Activated CD4-positive, CD25-positive, alpha-beta regulatory T cell treated with anti-CD3 and anti-CD28 coated beads, Interleukin-2, amount 50 U/mL, for 16 hours (primary cell): ENCODE results near the gene PDGFRB.

Experiments used
- DNase-seq: peaks from one replicate; pipeline ENCODE4 v3.0.0-alpha.2; 2020; ENCODE audit warnings: low read depth, low spot score

The PDGFRB gene

DNA sequence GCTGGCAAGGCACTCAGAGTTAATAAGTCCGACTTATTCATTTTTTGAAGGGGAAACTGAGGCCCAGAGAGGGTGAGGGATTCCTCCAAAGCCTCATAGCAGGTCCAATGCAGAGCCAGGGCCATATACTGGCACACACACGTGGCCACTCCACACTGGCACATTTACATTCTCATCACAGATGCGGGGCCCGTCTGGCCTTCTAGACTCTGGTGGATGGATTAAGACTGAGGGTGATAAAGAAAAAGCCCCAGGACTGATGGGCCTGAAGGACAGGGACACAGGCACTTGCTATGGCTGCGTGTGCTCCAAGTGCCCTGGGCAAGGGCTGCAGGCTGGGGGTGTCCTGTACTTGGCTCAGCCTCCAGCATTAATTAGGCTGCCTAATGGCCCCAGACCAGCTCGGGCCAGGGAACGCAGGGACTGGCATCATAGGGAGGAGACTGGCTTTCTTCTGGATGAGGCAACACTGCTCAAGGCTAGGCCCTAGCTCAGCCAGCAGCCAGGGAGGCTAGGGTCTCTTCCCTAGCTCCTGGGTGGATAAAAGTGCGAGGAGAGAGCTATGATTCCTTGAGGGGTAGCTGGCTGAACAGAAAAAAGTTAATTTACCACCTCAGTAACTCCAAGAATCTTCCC is 40.8 kb downstream of the PDGFRB start:
- DNase-seq: no peak

DNA sequence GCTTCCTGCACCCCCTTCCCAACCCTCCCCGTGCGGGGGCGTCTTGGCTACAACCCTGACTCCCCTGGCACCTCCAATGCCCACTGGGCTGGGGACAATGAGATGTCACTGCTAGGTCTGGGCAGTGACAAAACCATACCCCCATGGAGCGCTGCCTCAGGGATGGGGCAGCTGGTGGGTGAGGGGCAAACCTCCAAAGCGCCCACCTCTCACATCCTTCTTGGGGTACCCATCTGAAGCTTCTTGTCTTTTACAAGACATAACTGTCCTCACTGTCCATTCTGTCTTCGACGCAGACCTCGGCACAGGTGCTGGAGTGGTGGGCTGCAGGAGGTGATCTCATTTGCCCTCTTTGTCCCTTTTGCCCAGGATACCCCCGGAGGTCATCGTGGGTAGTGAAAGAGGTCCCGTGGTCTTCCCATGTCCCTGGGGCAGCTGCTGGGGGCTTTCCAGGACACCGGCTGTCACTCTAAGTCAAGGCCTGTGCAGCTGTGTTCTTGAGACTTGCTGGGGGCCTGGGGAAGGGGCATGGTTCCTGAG is 41.5 kb downstream of the PDGFRB start:
- no peak for DNase-seq

DNA sequence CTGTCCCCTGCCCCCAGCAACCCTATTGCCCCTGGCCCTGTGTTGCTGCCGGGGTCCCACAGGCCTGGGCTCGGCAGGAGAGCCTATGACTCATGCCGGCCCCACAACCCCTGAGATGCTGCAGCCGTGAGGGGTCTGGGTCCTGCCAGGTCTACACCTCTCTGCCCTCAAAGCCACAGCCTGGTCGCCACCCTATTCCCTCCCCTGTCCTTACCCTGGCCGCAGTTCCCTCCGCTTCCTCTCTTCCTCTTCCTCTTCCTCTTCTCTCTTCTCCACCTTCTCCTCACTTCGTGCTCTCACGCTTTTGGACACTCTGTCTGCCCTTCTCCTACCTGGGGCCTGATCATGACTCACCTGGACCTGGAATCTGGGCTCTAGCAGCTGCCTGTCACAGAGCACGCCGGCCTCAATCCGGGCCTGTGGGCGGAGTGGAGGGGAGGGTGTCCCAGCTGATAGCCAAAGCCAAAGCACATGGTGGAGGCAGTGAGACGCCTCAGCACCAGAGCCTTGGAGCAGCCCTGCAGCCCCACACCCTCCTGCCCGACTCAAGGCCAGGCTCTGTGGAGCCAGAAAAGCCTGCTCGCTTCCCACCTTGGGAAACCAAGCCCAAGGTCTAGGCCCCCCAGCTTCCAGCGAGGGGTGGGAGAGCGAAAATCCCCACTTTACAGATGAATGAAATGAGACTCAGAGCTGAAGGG is 42.4 kb downstream of the PDGFRB start:
- no peak for DNase-seq

GRCh38 chr5:150112201-150113046 is 43.2 kb downstream of the PDGFRB start:
- no peak for DNase-seq

- no peak for DNase-seq
Observed at GRCh38 chr5:150111122-150111521, 44.5 kb downstream of the PDGFRB start.

DNA sequence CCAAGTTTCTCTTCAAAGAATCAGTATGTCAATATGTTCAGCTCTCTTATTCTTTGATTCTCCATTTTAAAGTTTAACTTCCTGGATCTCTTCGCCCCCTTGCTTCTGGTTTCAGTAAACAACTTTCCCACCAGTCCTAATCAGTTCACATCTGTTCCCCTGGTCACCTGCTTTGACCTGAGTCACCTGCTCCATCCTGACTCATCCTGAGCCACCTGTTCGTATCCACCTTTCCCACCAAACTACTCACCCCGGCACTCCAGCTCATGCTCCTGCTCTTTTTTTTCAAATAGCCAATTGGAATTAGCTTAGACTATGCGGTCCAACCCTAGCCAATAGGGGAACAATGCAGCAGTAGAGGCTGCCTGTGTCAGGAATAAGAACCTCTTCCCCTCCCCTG is 45.7 kb downstream of the PDGFRB start:
- no peak for DNase-seq

DNA sequence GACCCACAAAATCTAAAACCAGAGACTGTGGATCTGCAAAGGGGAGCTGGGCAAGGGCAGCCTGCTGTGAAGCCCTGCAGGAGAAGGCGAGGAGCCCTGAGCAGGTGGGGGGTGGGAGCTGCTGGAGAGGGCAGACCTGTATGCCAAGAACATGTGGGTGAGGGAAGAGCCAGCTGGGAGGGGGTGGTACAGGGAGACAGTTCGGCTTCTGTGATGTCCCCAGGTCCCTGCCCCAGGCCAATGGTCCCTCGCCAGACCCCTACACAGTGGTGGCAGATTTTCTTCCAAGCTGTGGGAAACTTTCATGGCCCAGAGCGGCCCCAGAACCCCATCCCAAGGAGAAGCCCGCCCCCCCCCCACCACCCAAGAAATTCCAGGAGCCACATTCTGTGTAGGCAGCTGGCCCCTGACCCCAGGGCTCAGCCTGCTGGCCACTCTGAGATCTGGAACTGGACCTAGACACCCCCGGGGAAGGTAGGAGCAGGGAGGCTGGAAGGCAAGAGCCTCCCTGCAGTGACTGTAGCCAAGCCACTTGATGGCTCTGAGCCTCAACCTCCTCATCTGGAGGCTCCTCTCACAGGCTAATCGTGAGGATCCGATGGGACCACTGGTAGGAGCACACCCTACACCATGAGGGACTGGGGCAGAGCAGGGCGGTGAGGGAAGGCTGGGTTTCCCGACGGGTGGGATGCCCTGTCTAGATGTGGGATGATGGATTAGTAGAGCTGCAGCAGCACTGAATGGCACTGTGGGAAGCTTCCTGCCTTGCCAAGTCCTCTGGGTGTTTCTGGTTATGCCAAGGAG is 46.7 kb downstream of the PDGFRB start:
- DNase-seq: no peak

DNA sequence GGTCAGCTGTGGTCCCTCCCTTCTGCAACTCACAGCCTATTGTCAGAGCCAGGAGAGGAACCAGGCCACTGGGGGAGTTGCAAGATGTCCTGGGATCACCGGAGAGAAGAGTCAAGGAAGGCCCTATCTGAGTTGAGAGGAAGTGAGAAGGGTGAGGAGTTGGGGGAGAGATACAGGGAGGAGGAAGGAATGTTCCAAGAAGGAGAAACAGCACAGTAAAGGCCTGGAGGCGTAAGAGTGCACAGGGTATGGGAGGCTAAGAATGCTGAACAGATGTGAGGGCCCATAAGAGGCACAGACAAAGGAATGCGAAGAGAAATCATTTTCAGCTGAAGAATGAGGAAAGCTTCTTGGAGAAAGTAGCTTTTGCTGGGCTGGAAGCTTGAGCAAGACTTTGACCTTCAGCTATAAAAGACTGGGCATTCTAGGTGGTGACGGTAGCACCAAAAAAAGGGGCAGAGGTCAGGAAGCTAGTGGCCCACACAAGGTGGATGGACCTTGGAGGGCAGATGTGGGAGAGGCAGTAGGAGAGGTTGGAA is 47.7 kb downstream of the PDGFRB start:
- no peak for DNase-seq

DNA sequence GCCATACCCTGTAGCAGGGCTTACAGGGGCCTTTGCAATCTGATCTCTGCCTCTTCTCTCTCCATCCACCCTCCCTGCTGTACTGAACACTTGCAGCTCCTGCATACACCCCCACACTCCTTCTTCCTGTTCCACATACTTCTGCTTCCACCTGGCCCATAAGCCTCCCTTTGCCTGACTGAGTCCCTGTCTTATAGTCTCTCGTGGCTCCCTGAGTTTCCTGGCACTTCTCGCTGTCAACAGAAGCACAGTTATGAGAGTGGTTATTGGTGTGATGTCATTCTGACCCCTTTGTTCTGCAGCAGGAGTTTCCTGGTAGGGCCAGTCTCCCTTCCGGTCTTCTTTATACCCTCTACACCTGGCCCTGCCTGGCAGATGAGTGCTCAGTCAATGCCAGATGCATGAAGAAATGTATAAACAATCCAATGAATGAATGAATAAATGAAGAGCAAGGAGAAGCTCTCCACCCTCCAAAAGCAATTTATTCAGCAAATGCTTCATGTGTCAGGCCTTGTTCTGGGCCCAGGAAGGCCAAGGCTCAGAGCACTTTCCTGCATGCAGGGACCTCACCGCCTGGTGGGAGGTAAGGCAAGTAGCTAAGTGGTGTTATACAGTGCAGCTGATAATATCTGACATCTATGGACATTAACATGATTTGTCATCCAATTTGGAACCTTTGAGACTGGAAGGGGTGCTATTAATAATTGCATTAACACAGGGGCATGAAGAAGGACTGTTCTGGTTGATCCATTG is 48.8 kb downstream of the PDGFRB start:
- no peak for DNase-seq

GRCh38 chr5:150105928-150106615 is 49.6 kb downstream of the PDGFRB start:
- DNase-seq: no peak

- DNase-seq: no peak
Observed at GRCh38 chr5:150104550-150104870, 51.1 kb downstream of the PDGFRB start.

DNA sequence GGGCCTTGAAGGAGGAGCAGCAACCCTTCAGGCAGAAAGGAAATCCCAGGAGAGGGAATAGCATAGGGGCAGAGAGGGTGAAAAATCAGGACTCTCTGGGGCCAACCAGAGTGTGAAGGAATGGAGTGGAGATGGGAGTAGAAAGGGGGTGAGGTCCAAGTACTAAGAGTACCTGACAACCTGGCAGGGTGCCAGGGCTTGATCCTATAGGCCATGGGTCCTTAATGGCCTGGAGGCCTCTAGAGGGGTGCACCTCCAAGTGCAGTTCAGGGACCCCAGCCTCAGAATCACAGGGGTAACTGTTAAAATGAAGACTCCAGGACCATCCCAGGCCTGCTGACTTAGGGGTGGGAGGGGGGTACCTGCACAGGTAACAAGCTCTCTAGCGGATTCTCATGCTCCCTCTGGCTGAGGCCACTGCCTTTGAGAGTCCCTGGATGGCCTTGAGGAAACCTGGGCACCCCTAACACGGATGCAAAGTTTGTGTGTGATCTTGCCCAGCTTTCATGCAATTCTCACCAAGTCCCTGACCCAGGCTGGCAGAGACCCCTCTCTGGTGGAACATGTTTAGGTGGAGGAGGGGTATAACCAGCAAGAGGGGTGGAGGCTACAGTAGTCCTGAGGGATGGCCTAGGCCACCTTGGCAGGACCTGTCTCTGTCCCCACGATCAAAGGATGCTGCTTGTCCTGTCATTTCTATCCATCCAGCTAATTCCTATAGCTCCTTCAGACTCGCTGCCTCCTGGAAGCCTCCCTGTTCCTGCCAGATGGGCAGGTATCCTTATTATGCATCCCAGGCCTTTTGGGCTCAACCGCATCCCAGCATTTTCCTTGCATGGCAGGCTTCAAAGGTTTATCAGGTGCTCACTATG is 51.7 kb downstream of the PDGFRB start:
- no peak for DNase-seq

GRCh38 chr5:150101023-150101422 is 54.6 kb downstream of the PDGFRB start:
- no peak for DNase-seq

- no peak for DNase-seq
Observed at GRCh38 chr5:150097152-150097551, 58.5 kb downstream of the PDGFRB start.

DNA sequence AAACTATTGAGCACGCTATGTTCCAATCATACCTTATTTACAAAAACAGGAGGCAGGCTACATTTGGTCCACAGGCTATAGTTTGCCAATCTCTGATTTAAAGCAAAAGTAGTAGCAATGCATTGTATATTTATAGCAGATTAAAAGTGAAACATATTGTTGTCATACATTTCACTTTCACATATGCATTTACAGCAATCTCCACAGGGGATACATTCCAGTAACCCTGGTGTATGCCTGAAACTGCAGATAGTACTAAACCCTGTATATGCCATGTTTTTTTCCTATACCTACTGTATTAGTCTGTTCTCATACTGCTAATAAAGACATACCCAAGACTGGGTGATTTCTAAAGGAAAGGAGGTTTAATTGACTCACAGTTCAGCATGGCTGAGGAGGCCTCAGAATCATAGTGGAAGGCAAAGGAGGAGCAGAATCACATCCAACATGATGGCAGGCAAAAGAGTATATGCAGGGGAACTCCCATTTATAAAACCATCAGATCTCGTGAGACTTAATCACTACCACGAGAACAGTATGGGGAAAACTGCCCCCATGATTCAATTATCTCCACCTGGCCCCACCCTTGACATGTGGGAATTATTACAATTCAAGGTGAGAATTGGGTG is 63.4 kb downstream of the PDGFRB start:
- DNase-seq: no peak

- DNase-seq: no peak
Observed at GRCh38 chr5:150085950-150086715, 69.5 kb downstream of the PDGFRB start, which contains the start of gene CSF1R. TSS of gene CSF1R (minus strand) at chr5:150086554. CDS start at chr5:150086427, 127 bp downstream.

GRCh38 chr5:150085191-150085912 is 70.3 kb downstream of the PDGFRB start:
- DNase-seq: no peak
